AG08396 (cell line): ENCODE results near the gene IDE.

Source experiments
- DNase-seq: peaks from one replicate; pipeline ENCODE4 v3.0.0; 2012; ENCODE audit warnings: low spot score, mixed read lengths

IDE gene

GRCh38 chr10:92567952-92568600, 5.8 kb downstream of the IDE start:
- DNase-seq: no peak

- DNase-seq: no peak
Observed at GRCh38 chr10:92562424-92562823, 11.5 kb downstream of the IDE start.

- no peak for DNase-seq
Observed at GRCh38 chr10:92559046-92559445, 14.8 kb downstream of the IDE start.

- no peak for DNase-seq
Observed at GRCh38 chr10:92553959-92554358, 19.9 kb downstream of the IDE start.

- no peak for DNase-seq
Observed at GRCh38 chr10:92552310-92552709, 21.6 kb downstream of the IDE start.

- no peak for DNase-seq
Observed at GRCh38 chr10:92550924-92551323, 23.0 kb downstream of the IDE start.

GRCh38 chr10:92547676-92548075, 26.2 kb downstream of the IDE start:
- DNase-seq: no peak

GRCh38 chr10:92545556-92545955, 28.3 kb downstream of the IDE start:
- no peak for DNase-seq

GRCh38 chr10:92544296-92544695, 29.6 kb downstream of the IDE start:
- no peak for DNase-seq

- no peak for DNase-seq
Observed at GRCh38 chr10:92542458-92542857, 31.4 kb downstream of the IDE start.

GRCh38 chr10:92541583-92541982, 32.3 kb downstream of the IDE start:
- no peak for DNase-seq

GRCh38 chr10:92538231-92538958, 35.5 kb downstream of the IDE start:
- no peak for DNase-seq

- DNase-seq: no peak
Observed at GRCh38 chr10:92530891-92531535, 42.9 kb downstream of the IDE start.

- no peak for DNase-seq
Observed at GRCh38 chr10:92530421-92530820, 43.5 kb downstream of the IDE start.

GRCh38 chr10:92527716-92528115, 46.2 kb downstream of the IDE start:
- no peak for DNase-seq

GRCh38 chr10:92523639-92524038, 50.3 kb downstream of the IDE start:
- no peak for DNase-seq

- DNase-seq: peak; percentile 56
Observed at GRCh38 chr10:92517034-92517655, 56.7 kb downstream of the IDE start.

GRCh38 chr10:92508866-92509265, 65.0 kb downstream of the IDE start:
- no peak for DNase-seq

GRCh38 chr10:92506336-92506735, 67.6 kb downstream of the IDE start:
- no peak for DNase-seq

- no peak for DNase-seq
Observed at GRCh38 chr10:92505044-92505443, 68.8 kb downstream of the IDE start.

GRCh38 chr10:92502296-92502808, 71.5 kb downstream of the IDE start:
- DNase-seq: no peak

- DNase-seq: no peak
Observed at GRCh38 chr10:92493362-92493761, 80.5 kb downstream of the IDE start.
